Fibroblast of lung (primary cell): Measurements from ENCODE around the gene HGFAC. TPM values are rescaled to one million over a fixed set of nuclear protein-coding genes. Genes with fewer than 3 reads are reported as not detected.

Source experiments
- DNase-seq, 2 donors: peaks; one replicate each; pipeline versions ENCODE4 v3.0.0 to v3.0.0-alpha.2; 2010; ENCODE audit warnings: low read depth in 2 of 2
- H2AFZ ChIP-seq: 2 replicates; pipeline ENCODE4 v1.5.1; 2012; ENCODE audit warnings: low read length, control low read depth, inconsistent platforms
- H3K27ac ChIP-seq: 2 replicates; pipeline ENCODE4 v1.5.1; 2011; ENCODE audit warnings: low read length, control low read depth; ENCODE audit not compliant: insufficient read depth
- H3K27me3 ChIP-seq: 2 replicates; pipeline ENCODE4 v1.5.1; 2011; ENCODE audit warnings: mild to moderate bottlenecking, low read length; ENCODE audit not compliant: control insufficient read depth, insufficient read depth
- H3K36me3 ChIP-seq: 2 replicates; pipeline ENCODE4 v1.5.1; 2011; ENCODE audit warnings: low read length; ENCODE audit not compliant: control insufficient read depth, insufficient read depth
- H3K4me1 ChIP-seq: 2 replicates; pipeline ENCODE4 v1.5.1; 2011; ENCODE audit warnings: low read length; ENCODE audit not compliant: control insufficient read depth, insufficient read depth; ENCODE audit errors: extremely low read depth
- H3K4me2 ChIP-seq: 2 replicates; pipeline ENCODE4 v1.5.1; 2011; ENCODE audit warnings: low read length, control low read depth; ENCODE audit not compliant: insufficient read depth; ENCODE audit errors: extremely low read depth
- H3K4me3 ChIP-seq, 4 experiments: fragments of 200-600 bp in 1 of 4; sonication (generic) in 1 of 4; replicated peaks in 1 of 4; 2 replicates each; pipeline ENCODE4 v1.5.1; 2011 to 2016; ENCODE audit warnings: low read length in 4 of 4, low read depth in 3 of 4, mild to moderate bottlenecking in 3 of 4, control low read depth in 2 of 4, inconsistent platforms in 1 of 4, mixed read lengths in 1 of 4; ENCODE audit not compliant: insufficient read depth in 1 of 4; ENCODE audit errors: control extremely low read depth in 1 of 4
- H3K79me2 ChIP-seq: 2 replicates; pipeline ENCODE4 v1.5.1; 2012; ENCODE audit warnings: mild to moderate bottlenecking, low read length, inconsistent platforms; ENCODE audit not compliant: control insufficient read depth, insufficient read depth
- H3K9ac ChIP-seq: 2 replicates; pipeline ENCODE4 v1.5.1; 2011; ENCODE audit warnings: mild to moderate bottlenecking, low read length, control low read depth; ENCODE audit not compliant: insufficient read depth
- H3K9me3 ChIP-seq: 2 replicates; pipeline ENCODE4 v1.5.1; 2012; ENCODE audit warnings: low read depth, low read length; ENCODE audit not compliant: control insufficient read depth, insufficient read depth
- H4K20me1 ChIP-seq: 2 replicates; pipeline ENCODE4 v1.5.1; 2011; ENCODE audit warnings: low read length; ENCODE audit not compliant: control insufficient read depth, insufficient read depth; ENCODE audit errors: extremely low read depth
- CTCF ChIP-seq, 2 donors: IDR thresholded peaks in 1 of 2; conservative IDR thresholded peaks in 1 of 2; 1 replicate in 1 of 2; 2 replicates in 1 of 2; pipeline ENCODE4 v1.5.1; 2011 to 2012; ENCODE audit warnings: low read length in 2 of 2, control low read depth in 1 of 2, inconsistent platforms in 1 of 2, low read depth in 1 of 2, mild to moderate bottlenecking in 1 of 2
- EZH2 ChIP-seq: IDR thresholded peaks from 2 replicates; pipeline ENCODE4 v1.5.1; 2012; ENCODE audit warnings: low read length, control low read depth, mild to moderate bottlenecking; ENCODE audit errors: missing control alignments
- polyA plus RNA-seq, 2 donors: library from polyadenylated mRNA; depleted of rRNA in 1 of 2; stranded (reverse) in 1 of 2; unstranded in 1 of 2; fragments of >200 nt; gene quantifications; 2 replicates each; pipeline ENCODE4 v1.2.1, GENCODE V29; 2011 to 2012; ENCODE audit warnings: missing spikeins in 1 of 2
- total RNA-seq: library from RNA; depleted of rRNA; stranded (reverse); fragments of >200 nt; gene quantifications from 2 replicates; pipeline ENCODE4 v1.2.1, GENCODE V29; 2014

Gene HGFAC
- total and polyA plus RNA-seq, 2 donors (not counting 1 experiment from before 2014, with no cell fraction given), result 0.33 TPM; not detected in 1

GRCh38 chr4:3420956-3421355, 20.8 kb upstream of the HGFAC start:
- Histone ChIP-seq H3K27ac (no peak overlapping the region), H2AFZ (no peak overlapping the region), H4K20me1 (no peaks in the 10 kb centered on the region), H3K79me2 (no peaks in the 10 kb centered on the region), H3K4me1 (no peaks in the 10 kb centered on the region), H3K9ac (no peak overlapping the region), H3K27me3 (no peaks in the 10 kb centered on the region), H3K9me3 (no peaks in the 10 kb centered on the region), H3K4me2 (no peak overlapping the region), H3K36me3 (no peaks in the 10 kb centered on the region), H3K4me3 (no peak overlapping the region)
- DNase-seq, result no peak
- no peak for TF ChIP-seq CTCF (conservative IDR thresholded peaks at IDR 0.05 in 1 of 2, IDR thresholded peaks at IDR 0.05 in 1 of 2; ENCODE audit: low read depth in 1 of 2, low read length in 2 of 2)
- TF ChIP-seq EZH2, result no peak

- TF ChIP-seq CTCF (conservative IDR thresholded peaks at IDR 0.05 in 1 of 2, IDR thresholded peaks at IDR 0.05 in 1 of 2; ENCODE audit: low read depth in 1 of 2, low read length in 2 of 2) (no peak), EZH2 (no peak)
- no peak overlapping the region for H3K4me3 ChIP-seq
- no peaks in the 10 kb centered on the region for H3K9me3 ChIP-seq
- H3K27me3 ChIP-seq, result no peaks in the 10 kb centered on the region
- H3K4me1 ChIP-seq, result no peaks in the 10 kb centered on the region
- H3K79me2 ChIP-seq, result no peaks in the 10 kb centered on the region
- no peak overlapping the region for H3K27ac ChIP-seq
- H3K9ac ChIP-seq, result no peak overlapping the region
- H3K4me2 ChIP-seq, result no peak overlapping the region
- H4K20me1 ChIP-seq, result no peaks in the 10 kb centered on the region
- H2AFZ ChIP-seq, result no peak overlapping the region
- H3K36me3 ChIP-seq, result no peaks in the 10 kb centered on the region
- no peak for DNase-seq
Measured at GRCh38 chr4:3421470-3421869, 20.3 kb upstream of the HGFAC start.

- no peaks in the 10 kb centered on the region for H3K4me1 ChIP-seq
- no peak overlapping the region for H2AFZ ChIP-seq
- no peak overlapping the region for H3K9ac ChIP-seq
- H3K79me2 ChIP-seq, result no peaks in the 10 kb centered on the region
- no peaks in the 10 kb centered on the region for H4K20me1 ChIP-seq
- H3K27ac ChIP-seq, result no peak overlapping the region
- H3K27me3 ChIP-seq, result no peaks in the 10 kb centered on the region
- no peak overlapping the region for H3K4me3 ChIP-seq
- no peaks in the 10 kb centered on the region for H3K9me3 ChIP-seq
- H3K4me2 ChIP-seq, result no peak overlapping the region
- TF ChIP-seq CTCF (conservative IDR thresholded peaks at IDR 0.05 in 1 of 2, IDR thresholded peaks at IDR 0.05 in 1 of 2; ENCODE audit: low read depth in 1 of 2, low read length in 2 of 2), result no peak
- no peak for TF ChIP-seq EZH2
- DNase-seq, result no peak
- H3K36me3 ChIP-seq, result no peaks in the 10 kb centered on the region
Measured at GRCh38 chr4:3422241-3422801, 19.4 kb upstream of the HGFAC start.
